Stimulated activated CD4-positive, alpha-beta T cell treated with anti-CD3 and anti-CD28 coated beads, Interleukin-1b, Interleukin-23, amount 100 ng/mL, for 4 hours (primary cell): ENCODE measurements around the gene AGBL5.

Source experiments
- DNase-seq, 2 donors: peaks; one replicate each; pipeline ENCODE4 v3.0.0-alpha.2; 2020; ENCODE audit warnings: low read depth in 2 of 2

Gene AGBL5

GRCh38 chr2:27050996-27051901 lies at the start of gene AGBL5:
AGBL5 (plus strand) TSS chr2:27051668; CDS start chr2:27052959, 1,291 bp downstream.
- peak; percentile 90 to 93 for DNase-seq

GRCh38 chr2:27001950-27002349 lies 49.5 kb upstream of the AGBL5 start:
- DNase-seq: no peak

- no peak for DNase-seq
Measured at GRCh38 chr2:27003007-27003406, 48.5 kb upstream of the AGBL5 start.

GRCh38 chr2:27003857-27004256 lies 47.6 kb upstream of the AGBL5 start:
- DNase-seq: no peak

- DNase-seq: no peak
Measured at GRCh38 chr2:27006602-27007415, 44.7 kb upstream of the AGBL5 start.

GRCh38 chr2:27007416-27008374 lies 43.8 kb upstream of the AGBL5 start:
- no peak for DNase-seq

- no peak for DNase-seq
Measured at GRCh38 chr2:27008678-27009077, 42.8 kb upstream of the AGBL5 start.

- no peak for DNase-seq
Measured at GRCh38 chr2:27009083-27009482, 42.4 kb upstream of the AGBL5 start.

GRCh38 chr2:27009716-27010115 lies 41.8 kb upstream of the AGBL5 start:
- no peak for DNase-seq

GRCh38 chr2:27010139-27010538 lies 41.3 kb upstream of the AGBL5 start:
- no peak for DNase-seq

GRCh38 chr2:27013738-27014137 lies 37.7 kb upstream of the AGBL5 start:
- DNase-seq: no peak

- DNase-seq: no peak
Measured at GRCh38 chr2:27014771-27015433, 36.6 kb upstream of the AGBL5 start.

GRCh38 chr2:27016801-27017325 lies 34.6 kb upstream of the AGBL5 start:
- peak; percentile 15 to 29 for DNase-seq

GRCh38 chr2:27018142-27018541 lies 33.3 kb upstream of the AGBL5 start:
- DNase-seq: no peak

GRCh38 chr2:27019459-27019858 lies 32.0 kb upstream of the AGBL5 start:
- DNase-seq: no peak

GRCh38 chr2:27019931-27020855 lies 31.3 kb upstream of the AGBL5 start:
- DNase-seq: no peak

- DNase-seq: no peak
Measured at GRCh38 chr2:27021253-27022049, 30.0 kb upstream of the AGBL5 start.

- no peak for DNase-seq
Measured at GRCh38 chr2:27023740-27024139, 27.7 kb upstream of the AGBL5 start.

GRCh38 chr2:27024188-27024587 lies 27.3 kb upstream of the AGBL5 start:
- no peak for DNase-seq
